Activated CD8-positive, alpha-beta memory T cell treated with anti-CD3 and anti-CD28 coated beads for 36 hours (primary cell): ENCODE results near the gene SPTLC1. TPM values are rescaled to one million over a fixed set of nuclear protein-coding genes. Genes with fewer than 3 reads are reported as not detected.
"Not testable (repeated sequence)": the region's sequence is repeated elsewhere in the genome, so short reads cannot be mapped to it uniquely, and the experiment has no call there.

Source experiments
- CTCF ChIA-PET: fragments of 350-600 bp; sonication (Branson Sonifier 250); formaldehyde crosslinking; loops from one replicate; lab custom pipeline; 2021; ENCODE audit warnings: antibody characterized with exemption; lab: Charles Lee
- POLR2A ChIA-PET: fragments of 350-600 bp; sonication (Branson Sonifier 250); formaldehyde crosslinking; loops from one replicate; lab custom pipeline; 2021; ENCODE audit warnings: antibody characterized with exemption; lab: Charles Lee
- total RNA-seq, 2 experiments: library from RNA; stranded (reverse); gene quantifications; one replicate each; pipeline ENCODE4 v1.2.3, GENCODE V29; 2021

The SPTLC1 gene, protein sequence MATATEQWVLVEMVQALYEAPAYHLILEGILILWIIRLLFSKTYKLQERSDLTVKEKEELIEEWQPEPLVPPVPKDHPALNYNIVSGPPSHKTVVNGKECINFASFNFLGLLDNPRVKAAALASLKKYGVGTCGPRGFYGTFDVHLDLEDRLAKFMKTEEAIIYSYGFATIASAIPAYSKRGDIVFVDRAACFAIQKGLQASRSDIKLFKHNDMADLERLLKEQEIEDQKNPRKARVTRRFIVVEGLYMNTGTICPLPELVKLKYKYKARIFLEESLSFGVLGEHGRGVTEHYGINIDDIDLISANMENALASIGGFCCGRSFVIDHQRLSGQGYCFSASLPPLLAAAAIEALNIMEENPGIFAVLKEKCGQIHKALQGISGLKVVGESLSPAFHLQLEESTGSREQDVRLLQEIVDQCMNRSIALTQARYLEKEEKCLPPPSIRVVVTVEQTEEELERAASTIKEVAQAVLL
- 10 to 100 TPM; 58.7 to 61.3 TPM for total RNA-seq

DNA sequence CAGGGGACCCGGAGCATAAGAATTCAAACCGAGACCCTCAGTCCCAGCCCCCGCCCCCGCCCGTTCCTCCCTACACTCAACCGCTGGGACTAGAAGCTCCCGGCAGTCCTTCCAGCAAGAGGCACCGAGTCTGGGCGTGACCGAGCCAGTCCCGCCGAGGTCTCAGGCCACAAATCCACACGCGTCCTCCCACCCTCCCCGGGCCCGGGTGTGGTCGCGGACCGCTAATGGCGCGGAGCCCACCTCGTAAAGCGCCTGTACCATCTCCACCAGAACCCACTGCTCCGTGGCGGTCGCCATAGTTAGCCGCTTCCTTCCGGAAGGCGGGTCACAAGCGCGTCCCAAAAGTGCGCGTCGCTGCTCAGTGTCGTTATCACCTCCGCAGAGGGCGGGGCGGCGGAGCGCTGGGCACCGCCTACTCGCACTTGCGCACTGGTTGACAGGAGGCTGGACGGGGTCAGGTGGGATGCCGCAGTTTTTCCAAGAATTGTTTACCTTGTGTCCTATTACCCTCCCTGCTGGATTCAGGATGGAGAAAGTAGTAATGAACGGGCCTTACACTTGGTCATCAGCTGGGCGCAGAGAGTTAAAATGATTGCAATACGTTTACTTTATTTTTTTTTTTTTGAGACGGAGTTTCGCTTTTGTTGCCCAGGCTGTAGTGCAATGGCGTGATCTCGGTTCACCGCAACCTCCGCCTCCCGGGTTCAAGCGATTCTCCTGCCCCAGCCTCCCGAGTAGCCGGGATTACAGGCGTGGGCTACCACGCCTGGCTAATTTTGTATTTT lies at the start of gene SPTLC1:
SPTLC1 (minus strand) TSS at position 343 of the 788 bp plus-strand sequence; CDS start at position 300, 43 bp downstream.
- POLR2A ChIA-PET = interaction anchor here (1.5 kb wide), 1 partner anchor 211 kb away, joined by 3 read pairs; the partner anchor contains the start of gene CENPP
- CTCF ChIA-PET = no interaction called here

DNA sequence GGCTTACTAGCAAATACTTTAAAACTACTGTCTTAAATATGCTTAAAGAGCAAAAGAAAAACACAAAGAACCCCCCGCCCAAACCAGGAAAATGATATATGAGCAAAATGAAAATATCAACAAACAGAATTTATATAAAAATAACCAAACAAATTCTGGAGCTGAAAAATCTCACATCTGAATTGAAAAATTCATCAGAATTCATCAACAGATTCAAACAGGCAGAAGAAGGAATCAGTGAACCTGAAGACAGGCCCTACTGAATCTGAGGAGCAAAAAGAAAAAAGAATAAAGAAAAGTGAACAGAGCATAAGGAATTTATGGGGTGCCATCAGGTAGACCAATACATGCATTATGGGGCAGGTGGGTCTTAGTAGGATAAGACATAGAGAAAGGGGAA lies 49.8 kb upstream of the SPTLC1 start:
- ChIA-PET POLR2A (no interaction called here), CTCF (no interaction called here)

DNA sequence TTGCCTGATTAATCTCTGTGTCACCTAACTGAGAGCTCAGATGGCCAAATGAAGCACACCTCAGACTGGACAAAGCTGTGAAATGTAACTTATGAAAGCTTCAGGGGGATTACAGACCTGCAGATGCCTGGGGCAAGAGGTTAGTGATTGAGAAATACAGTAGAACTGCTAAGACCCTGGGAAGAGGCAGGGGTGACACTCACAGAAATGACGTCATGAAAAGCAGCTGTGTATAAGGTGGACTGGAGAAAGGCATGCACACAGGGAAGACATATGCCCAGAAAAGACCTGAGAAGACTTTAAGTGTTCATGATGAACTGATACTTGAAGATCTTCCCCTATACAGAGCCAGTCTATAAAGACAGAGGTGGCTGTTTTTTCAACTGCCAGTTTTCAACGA lies 49.3 kb upstream of the SPTLC1 start:
- POLR2A ChIA-PET = no interaction called here
- CTCF ChIA-PET = no interaction called here

DNA sequence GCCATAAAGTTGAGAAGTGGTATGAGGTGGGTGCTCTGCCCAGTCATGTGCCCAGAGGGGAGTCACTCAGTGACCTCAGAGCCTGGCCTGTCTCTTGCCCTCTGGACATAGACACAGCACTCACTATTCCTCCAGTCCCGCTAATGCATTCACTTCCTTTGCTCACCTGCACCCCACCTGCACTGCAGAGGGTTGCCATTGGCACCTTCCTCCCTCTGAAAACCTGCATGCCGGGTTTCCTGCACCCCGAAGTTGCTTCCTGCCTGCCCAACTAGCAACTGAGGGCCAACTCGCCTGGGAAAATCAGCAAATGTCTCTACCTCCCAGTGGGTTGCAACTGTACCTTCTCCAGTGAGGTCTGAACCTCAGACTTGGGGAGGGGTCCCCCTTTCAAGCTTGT lies 48.1 kb upstream of the SPTLC1 start:
- POLR2A ChIA-PET = no interaction called here
- CTCF ChIA-PET = no interaction called here

DNA sequence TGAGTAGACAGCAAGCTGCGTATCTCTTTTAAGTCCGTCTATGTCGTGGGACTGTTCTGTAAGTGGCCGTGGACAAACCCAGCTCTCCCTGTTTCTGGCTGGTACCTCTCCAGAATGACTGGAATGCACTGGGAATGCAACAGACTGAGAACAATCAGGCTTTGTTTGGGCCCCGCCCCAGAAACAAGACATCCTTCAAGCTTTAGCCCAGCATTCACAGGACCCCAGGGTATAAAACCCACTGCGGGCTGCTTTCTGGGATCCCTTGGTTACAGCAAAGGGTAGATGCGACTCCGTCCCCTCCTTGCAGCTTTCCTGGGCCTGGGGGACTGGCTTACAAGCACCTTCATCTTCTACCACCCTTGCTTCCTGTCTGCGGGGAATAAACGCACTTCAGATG lies 45.6 kb upstream of the SPTLC1 start:
- ChIA-PET CTCF (no interaction called here), POLR2A (no interaction called here)

DNA sequence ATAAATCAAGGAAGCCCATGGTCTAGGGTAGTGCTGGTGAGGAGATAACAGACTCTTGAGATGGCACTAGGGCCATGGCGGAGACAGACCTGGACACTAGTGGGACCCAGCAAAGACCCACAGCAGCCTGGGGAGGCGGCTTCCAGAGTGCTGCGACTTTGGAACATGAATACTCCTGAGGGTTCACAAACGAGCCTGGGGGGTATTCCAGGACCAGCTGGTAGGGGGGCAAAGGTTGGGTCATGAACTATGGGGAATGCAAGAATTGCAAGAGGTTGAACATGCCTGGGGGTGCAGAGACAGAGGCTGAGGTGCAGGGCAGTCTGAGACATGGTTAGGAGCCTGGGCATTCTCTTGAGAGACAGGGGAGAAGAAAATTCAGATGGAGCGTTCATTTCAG lies 43.8 kb upstream of the SPTLC1 start:
- ChIA-PET POLR2A (no interaction called here), CTCF (no interaction called here)

DNA sequence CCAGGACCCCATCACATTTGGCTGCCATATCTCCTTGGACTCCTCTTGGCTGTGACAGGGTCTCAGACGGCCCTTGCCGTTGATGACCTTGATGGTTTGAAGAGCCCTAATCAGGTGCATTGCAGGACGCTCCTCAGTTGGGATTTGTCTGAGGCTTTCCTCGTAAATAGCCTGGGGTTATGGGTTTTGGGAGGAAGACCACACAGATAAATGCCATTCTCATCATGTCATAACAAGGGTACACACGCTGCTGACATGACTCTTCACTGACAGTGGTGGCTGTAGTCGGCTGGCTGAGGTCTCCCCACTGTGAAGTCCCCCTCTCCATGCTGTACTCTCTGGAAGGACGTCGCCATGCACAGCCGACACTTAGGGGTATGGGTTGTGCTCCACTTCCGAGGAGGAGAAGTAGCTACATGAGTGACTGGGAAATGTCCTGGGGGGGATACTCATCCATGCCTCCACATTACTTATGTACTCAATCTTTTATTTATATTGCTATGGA lies 42.9 kb upstream of the SPTLC1 start:
- ChIA-PET POLR2A (no interaction called here), CTCF (no interaction called here)

DNA sequence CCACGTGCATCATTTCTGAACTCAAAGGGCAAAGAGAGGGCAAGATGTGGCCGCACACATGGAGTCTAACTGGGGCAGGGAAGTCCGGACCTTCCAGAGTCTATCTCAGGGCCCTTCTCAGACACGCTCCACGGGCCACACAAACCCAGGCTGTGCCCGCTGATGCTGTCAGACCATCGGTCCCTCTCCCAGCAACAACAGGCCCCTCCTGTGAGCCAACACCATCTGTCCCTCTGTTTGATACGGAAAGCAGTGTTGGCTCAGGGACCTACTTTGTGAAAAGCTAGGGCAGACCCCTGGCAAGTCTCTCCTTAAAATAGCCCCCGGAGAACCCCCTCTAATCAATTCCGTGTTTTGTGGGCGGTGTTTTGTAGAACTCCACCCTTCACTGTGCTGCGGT lies 40.5 kb upstream of the SPTLC1 start:
- CTCF ChIA-PET, POLR2A ChIA-PET: not testable (repeated sequence)

DNA sequence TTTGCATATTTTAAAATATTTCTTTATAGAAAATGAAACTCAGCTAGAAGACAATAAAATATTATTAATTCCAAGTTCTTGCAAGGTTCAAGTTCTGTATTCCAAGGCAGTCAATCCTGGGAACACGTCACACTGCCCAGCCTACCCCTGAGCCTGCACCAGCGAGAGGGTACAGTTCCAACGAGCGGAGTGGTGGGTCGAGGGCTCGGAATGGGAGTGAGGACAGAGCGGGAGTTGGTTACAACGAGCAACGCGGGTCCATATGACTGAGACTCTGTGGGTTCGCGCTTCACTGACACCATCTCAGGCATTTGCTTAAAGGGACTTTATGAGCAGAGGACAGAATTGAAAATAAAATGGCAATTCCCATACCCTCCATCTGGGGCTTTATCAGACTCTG lies 40.0 kb upstream of the SPTLC1 start:
- ChIA-PET POLR2A (no interaction called here), CTCF (no interaction called here)

DNA sequence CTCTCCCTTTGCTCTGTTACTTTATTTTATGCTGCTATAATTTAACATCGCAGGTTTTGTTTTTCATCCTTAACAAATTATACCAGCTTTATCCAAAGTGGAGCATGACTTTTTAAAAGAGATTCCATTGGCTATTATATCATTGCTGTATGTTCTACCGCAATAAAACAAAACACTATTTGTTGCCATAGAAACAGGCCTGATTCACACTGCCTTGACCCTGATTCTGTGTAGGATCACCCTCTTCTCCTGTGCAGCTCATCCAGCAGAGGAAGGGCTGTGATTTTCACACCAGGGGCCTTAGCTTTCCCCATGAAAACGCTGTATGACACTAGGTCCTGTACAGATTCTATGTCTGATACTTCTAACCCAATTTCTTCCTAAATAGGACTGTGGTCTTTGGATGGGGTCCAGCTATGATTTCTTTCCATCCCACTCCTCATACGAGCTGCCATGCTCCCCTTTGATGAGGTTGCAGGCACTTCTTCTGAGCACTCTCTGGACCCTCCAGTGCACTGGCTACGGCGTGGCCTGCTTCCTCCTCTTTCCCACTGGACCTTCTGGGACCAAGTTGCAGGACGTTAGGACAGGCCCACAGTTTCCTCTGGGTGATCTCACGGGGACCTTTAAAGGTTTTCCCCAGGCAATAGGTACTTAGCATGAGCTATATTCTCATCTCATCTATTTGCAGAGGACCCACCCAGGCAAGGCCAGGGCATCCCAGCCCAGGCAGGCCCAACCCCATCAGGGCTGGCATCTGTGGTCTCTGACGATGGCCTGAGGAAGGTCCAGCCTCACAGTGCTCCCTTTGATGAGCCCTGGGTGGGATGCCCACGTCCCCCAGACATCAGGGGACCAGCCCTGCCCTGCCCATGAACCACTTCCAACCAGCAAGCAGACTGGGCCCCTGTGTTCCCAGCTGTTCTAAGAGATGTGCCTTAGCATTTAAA lies 38.5 kb upstream of the SPTLC1 start:
- POLR2A ChIA-PET = not testable (repeated sequence)

DNA sequence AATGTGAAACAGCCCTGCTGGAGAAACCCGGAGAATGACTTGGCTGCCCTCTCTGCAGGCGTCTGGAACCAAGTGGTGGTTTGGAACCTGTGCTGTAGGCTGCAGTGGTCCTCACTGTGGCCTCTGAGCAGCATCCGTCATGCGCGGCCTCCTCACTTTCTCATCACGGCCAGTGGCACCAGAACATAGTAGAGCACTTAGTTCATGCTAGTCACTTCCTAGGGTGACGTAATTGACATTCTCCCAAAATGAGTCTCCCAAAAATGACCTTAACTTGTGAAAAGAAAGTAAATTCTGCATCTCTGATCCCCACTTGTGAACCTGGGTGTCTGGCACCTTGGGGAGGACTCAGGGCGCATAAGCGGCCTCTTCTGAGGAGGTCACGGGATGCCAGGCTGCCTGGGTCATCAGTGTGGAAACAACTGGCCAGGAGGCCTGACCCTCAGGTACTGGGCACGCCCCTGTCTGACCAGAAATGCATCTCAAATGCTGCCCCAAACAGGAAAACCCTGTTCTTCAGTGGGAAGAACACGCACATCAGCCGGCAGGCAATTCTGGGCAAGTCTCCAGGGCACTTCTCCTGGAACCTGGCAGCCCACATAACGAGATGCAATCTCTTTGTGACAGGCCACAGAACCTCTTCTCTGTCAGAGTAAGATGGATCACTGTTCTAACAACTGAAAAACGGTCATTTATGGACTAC lies 36.6 kb upstream of the SPTLC1 start:
- CTCF ChIA-PET = interaction anchor here (0.6 kb wide), 1 partner anchor 162 kb away, joined by 3 read pairs; no protein-coding TSS in a partner anchor
- POLR2A ChIA-PET = no interaction called here

More for the DNA sequence above, 38.5 kb upstream of the SPTLC1 start:
- CTCF ChIA-PET = not testable (repeated sequence)

DNA sequence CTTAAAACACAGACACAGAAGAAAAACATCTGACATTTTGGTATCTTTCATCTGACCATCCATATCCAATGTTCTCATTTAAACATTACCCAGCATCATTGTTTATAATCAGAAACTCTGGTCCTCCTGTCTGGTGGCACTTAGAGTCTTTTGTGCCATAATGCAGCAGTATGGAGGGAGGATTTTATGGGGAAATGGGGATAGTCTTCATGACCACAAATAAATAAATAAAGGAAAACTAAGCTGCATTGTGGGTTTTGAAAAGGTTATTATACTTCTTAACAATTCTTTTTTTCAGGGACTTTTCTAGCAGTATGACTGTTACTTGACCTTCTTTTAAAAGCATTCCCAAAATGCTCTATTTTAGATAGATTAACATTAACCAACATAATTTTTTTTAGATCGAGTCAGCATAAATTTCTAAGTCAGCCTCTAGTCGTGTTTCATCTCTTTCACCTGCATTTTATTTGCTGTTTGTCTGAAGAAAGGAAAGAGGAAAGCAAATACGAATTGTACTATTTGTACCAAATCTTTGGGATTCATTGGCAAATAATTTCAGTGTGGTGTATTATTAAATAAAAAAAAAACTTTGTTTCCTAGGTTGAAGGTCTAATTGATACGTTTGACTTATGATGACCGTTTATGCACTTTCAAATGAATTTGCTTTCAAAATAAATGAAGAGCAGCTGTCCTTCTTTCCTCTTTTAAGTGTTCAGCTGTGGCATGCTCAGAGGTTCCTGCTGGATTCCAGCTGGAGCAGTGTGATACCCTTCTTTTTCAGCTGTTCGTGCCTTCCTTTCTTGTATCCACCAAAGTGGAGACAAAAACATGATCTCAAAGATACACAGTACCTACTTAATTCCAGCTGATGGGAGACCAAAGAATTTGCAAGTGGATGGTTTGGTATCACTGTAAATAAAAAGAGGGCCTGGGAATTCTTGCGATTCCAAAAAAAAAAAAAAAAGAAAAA lies 35.6 kb upstream of the SPTLC1 start:
- POLR2A ChIA-PET = not testable (repeated sequence)
- CTCF ChIA-PET = interaction anchor here (0.6 to 4.5 kb wide), 2 partner anchors 12 to 163 kb away, joined by 3 to 19 read pairs; no protein-coding TSS in a partner anchor

DNA sequence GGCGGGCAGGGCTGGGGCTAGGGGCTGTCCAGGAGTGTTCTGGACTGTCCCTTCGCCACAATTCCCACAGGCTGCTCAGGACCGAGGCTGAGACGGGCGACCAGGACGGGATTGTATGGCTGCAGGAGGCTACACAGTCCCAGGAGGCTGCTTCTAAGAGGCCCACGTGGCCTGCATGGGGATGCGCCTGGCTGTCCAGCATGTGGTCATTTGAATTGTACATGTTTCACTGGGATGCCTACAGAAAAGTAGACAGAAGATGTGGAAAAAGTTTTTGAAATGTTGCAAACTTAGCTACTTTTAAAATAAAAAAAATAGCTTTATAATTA lies 32.6 kb upstream of the SPTLC1 start:
- ChIA-PET CTCF (interaction anchor here (4.5 kb wide), 1 partner anchor 9 kb away, joined by 19 read pairs; no protein-coding TSS in a partner anchor), POLR2A (no interaction called here)

DNA sequence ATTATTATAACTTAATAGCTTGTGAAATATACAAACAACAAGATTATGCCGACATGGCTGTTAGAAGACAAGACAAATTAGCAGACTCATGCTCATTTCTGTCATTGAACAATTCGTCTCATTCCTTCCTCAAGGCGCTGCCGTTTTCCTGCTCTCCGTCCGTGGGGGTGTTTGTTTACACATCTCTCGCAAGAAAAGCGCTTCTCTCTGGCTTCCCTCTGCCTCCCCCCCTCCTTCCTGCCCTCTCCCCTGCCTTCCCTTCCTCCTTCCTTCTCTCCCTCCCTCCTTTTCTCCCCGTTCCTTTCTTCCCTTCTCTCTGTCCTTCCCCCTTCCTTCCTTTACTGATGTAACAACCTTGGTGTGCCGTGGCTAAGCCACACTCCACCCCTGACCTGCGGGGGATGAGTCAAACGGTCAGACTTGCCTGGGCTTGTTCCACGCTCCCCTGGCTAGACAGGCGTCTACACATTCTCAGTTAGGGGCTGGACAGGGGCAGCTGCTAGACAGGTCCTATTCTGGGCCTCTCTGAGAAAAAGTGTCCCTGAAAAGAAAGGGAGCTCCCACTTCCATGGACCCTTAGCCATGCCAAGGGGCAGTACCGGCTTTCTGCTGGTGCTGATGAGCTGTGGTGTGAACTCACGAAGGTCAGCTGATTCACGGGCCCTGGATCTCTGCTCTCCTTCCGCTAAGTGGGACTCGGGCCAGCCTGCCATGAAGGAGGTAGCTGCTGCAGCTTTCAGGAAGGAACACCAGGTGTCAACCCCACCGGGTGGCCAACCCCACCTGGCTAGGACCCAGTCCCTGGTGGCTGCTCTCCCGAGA lies 32.0 kb upstream of the SPTLC1 start:
- CTCF ChIA-PET = interaction anchor here (4.5 kb wide), 1 partner anchor 8 kb away, joined by 19 read pairs; no protein-coding TSS in a partner anchor
- POLR2A ChIA-PET = no interaction called here

DNA sequence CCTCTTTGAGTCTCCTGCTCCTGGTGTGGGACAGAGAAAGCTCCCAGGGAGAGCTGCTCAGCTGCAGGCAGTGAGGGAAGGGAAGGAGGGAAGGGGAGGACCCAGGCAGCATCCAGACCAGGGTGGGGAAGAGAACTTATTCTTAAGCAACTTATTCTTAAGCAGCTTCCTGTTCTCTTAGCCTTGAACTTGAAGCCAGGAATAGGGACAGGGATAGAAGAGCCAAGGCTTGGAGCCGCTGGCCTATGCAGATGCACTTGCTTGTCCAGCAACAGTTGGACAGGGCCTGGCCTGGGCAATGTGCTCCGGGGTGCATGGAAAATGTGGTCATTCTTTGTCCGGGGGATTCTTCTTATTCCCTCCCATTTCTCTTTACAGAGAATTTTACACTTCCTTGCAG lies 31.4 kb upstream of the SPTLC1 start:
- ChIA-PET POLR2A (no interaction called here), CTCF (interaction anchor here (4.5 kb wide), 1 partner anchor 8 kb away, joined by 19 read pairs; no protein-coding TSS in a partner anchor)

DNA sequence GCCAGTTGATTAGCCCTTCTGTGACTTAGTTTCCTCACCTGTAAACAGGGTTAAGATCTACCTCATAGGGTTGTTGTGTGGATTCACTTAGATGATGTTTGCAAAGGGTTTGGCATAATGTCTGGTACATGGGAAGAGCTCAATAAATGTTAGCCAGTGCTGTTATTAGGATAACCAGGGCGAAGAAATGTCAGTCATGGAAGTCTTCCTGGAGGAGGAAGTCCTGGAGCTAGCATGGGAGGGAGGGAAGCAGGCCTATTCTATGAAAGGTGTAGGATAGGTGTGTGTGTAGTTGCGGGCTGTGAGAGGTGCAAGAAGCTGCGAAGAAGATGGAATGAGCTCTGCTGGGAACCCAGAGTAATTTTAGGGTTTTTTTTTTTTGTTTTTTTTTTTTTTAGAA lies 30.6 kb upstream of the SPTLC1 start:
- POLR2A ChIA-PET = not testable (repeated sequence)
- CTCF ChIA-PET = interaction anchor here (1.1 kb wide), 1 partner anchor 11 kb away, joined by 3 read pairs; no protein-coding TSS in a partner anchor
